ENCODE data around the gene SMIM34.
"Not testable (repeated sequence)": the region's sequence is repeated elsewhere in the genome, so short reads cannot be mapped to it uniquely, and the experiment has no call there.

- TF ChIP-seq POLR2A, CTCF (IDR thresholded peaks at IDR 0.05): not testable (repeated sequence)
Measured at GRCh38 chr21:34417448-34418077, 6.2 kb downstream of the SMIM34 start.
